H1 (cell line): Measurements from ENCODE around the gene DCAF7. TPM values are rescaled to one million over a fixed set of nuclear protein-coding genes. Genes with fewer than 3 reads are reported as not detected.

ENCODE experiments used
- CTCF ChIA-PET: fragments of 300-600 bp; sonication (Branson Sonifier 250); formaldehyde crosslinking; loops from one replicate; lab custom pipeline; 2021; ENCODE audit not compliant: partially characterized antibody; lab: Charles Lee
- POLR2A ChIA-PET: fragments of 300-600 bp; sonication (Branson Sonifier 250); formaldehyde crosslinking; loops from one replicate; lab custom pipeline; 2021; ENCODE audit warnings: inconsistent platforms; ENCODE audit not compliant: partially characterized antibody; lab: Charles Lee
- DNase-seq, 2 experiments: peaks; one replicate each; pipeline versions ENCODE4 v3.0.0 to v3.0.0-alpha.2; 2010 to 2022; ENCODE audit warnings: low spot score in 2 of 2, low read depth in 1 of 2, mixed read lengths in 1 of 2
- FAIRE-seq: peaks from 2 replicates; lab custom pipeline; 2011; peaks lifted over from hg19 to GRCh38; lab: Jason Lieb, UNC
- H2AFZ ChIP-seq: 2 replicates; pipeline ENCODE4 v1.8.1; 2012; ENCODE audit warnings: low read length, inconsistent platforms
- H2AK5ac ChIP-seq: 2 replicates; pipeline ENCODE4 v1.6.1; 2013; ENCODE audit warnings: low read depth, low read length
- H2BK120ac ChIP-seq: replicated peaks from 2 replicates; pipeline ENCODE3; 2013; ENCODE audit warnings: low read depth, low read length, inconsistent platforms
- H2BK12ac ChIP-seq: 2 replicates; pipeline ENCODE4 v1.6.1; 2013; ENCODE audit warnings: low read depth, low read length
- H2BK15ac ChIP-seq: 2 replicates; pipeline ENCODE4 v1.6.1; 2013; ENCODE audit warnings: low read length
- H2BK20ac ChIP-seq: 2 replicates; pipeline ENCODE4 v1.6.1; 2013; ENCODE audit warnings: low read length
- H2BK5ac ChIP-seq: 2 replicates; pipeline ENCODE4 v1.6.1; 2013; ENCODE audit warnings: low read depth, low read length
- H3K14ac ChIP-seq: 2 replicates; pipeline ENCODE4 v1.6.1; 2013; ENCODE audit warnings: inconsistent platforms; ENCODE audit not compliant: insufficient read length
- H3K18ac ChIP-seq: 2 replicates; pipeline ENCODE4 v1.6.1; 2013; ENCODE audit warnings: low read length; ENCODE audit errors: extremely low read depth
- H3K23ac ChIP-seq: 2 replicates; pipeline ENCODE4 v1.6.1; 2013; ENCODE audit warnings: inconsistent platforms; ENCODE audit not compliant: insufficient read length
- H3K23me2 ChIP-seq: 2 replicates; pipeline ENCODE4 v1.6.1; 2013; ENCODE audit warnings: low read depth, low read length
- H3K27ac ChIP-seq: 2 replicates; pipeline ENCODE4 v1.6.1; 2011; ENCODE audit warnings: low read depth, low read length, inconsistent platforms
- H3K27me3 ChIP-seq, 4 experiments: replicated peaks in 1 of 4; 1 replicate in 1 of 4; 2 replicates in 3 of 4; pipeline versions ENCODE4 v1.6.1 to v1.8.1; 2011 to 2013; ENCODE audit warnings: low read length in 3 of 4, mild to moderate bottlenecking in 3 of 4, inconsistent platforms in 2 of 4, mixed read lengths in 2 of 4, moderate library complexity in 1 of 4; ENCODE audit not compliant: control insufficient read depth in 3 of 4, insufficient read depth in 3 of 4; ENCODE audit errors: extremely low read depth in 1 of 4
- H3K36me3 ChIP-seq, 4 experiments: 2 replicates each; pipeline versions ENCODE4 v1.6.1 to v1.8.1; 2011 to 2013; ENCODE audit warnings: mild to moderate bottlenecking in 4 of 4, low read length in 3 of 4, moderate library complexity in 2 of 4, control low read depth in 1 of 4, inconsistent platforms in 1 of 4; ENCODE audit not compliant: insufficient read depth in 4 of 4, control insufficient read depth in 2 of 4
- H3K4ac ChIP-seq: replicated peaks from 2 replicates; pipeline ENCODE3; 2013; ENCODE audit warnings: low read length, low read depth, mixed read lengths, inconsistent platforms; ENCODE audit not compliant: insufficient read length
- H3K4me1 ChIP-seq, 4 experiments: replicated peaks in 1 of 4; 1 replicate in 1 of 4; 2 replicates in 3 of 4; pipeline versions ENCODE4 v1.6.1 to v1.8.1; 2011 to 2013; ENCODE audit warnings: low read length in 3 of 4, inconsistent platforms in 2 of 4, mixed read lengths in 1 of 4; ENCODE audit not compliant: insufficient read depth in 4 of 4, control insufficient read depth in 3 of 4
- H3K4me2 ChIP-seq, 2 experiments: 2 replicates each; pipeline versions ENCODE4 v1.6.1 to v1.8.1; 2011 to 2013; ENCODE audit warnings: low read depth in 2 of 2, low read length in 2 of 2, control low read depth in 1 of 2, inconsistent platforms in 1 of 2, mild to moderate bottlenecking in 1 of 2; ENCODE audit not compliant: insufficient read depth in 1 of 2
- H3K4me3 ChIP-seq, 4 experiments: fragments of 200-600, 300-600 bp in 1 of 4; sonication (generic), shearing (Covaris generic), sonication (Bioruptor Twin) in 1 of 4; 2 replicates each; pipeline versions ENCODE4 v1.5.1 to v1.8.1; 2011 to 2016; ENCODE audit warnings: low read length in 4 of 4, low read depth in 3 of 4, control low read depth in 2 of 4, inconsistent platforms in 2 of 4, mild to moderate bottlenecking in 2 of 4, mixed read lengths in 1 of 4, moderate library complexity in 1 of 4; ENCODE audit not compliant: insufficient read depth in 2 of 4; ENCODE audit errors: extremely low read depth in 1 of 4
- H3K56ac ChIP-seq: replicated peaks from 2 replicates; pipeline ENCODE3; 2013; ENCODE audit warnings: low read depth, mild to moderate bottlenecking, mixed read lengths, low read length, inconsistent platforms; ENCODE audit not compliant: insufficient read length
- H3K79me1 ChIP-seq: 2 replicates; pipeline ENCODE4 v1.6.1; 2013; ENCODE audit warnings: low read depth, low read length, control low read depth
- H3K79me2 ChIP-seq, 2 experiments: 2 replicates each; pipeline versions ENCODE4 v1.6.1 to v1.8.1; 2012 to 2013; ENCODE audit warnings: low read length in 2 of 2, mild to moderate bottlenecking in 2 of 2, inconsistent platforms in 1 of 2; ENCODE audit not compliant: insufficient read depth in 2 of 2, control insufficient read depth in 1 of 2
- H3K9ac ChIP-seq, 4 experiments: replicated peaks in 1 of 4; 1 replicate in 1 of 4; 2 replicates in 3 of 4; pipeline versions ENCODE4 v1.6.1 to v1.8.1; 2011 to 2013; ENCODE audit warnings: low read depth in 3 of 4, low read length in 3 of 4, control low read depth in 2 of 4, mild to moderate bottlenecking in 2 of 4, moderate library complexity in 2 of 4, inconsistent platforms in 1 of 4; ENCODE audit errors: extremely low read depth in 1 of 4
- H3K9me3 ChIP-seq, 2 experiments: 2 replicates each; pipeline versions ENCODE4 v1.6.1 to v1.8.1; 2012 to 2013; ENCODE audit warnings: mild to moderate bottlenecking in 2 of 2, moderate library complexity in 2 of 2, control low read depth in 1 of 2, inconsistent platforms in 1 of 2, low read depth in 1 of 2, low read length in 1 of 2, mixed read lengths in 1 of 2; ENCODE audit not compliant: insufficient read depth in 2 of 2
- H4K20me1 ChIP-seq, 2 experiments: replicated peaks in 1 of 2; 2 replicates each; pipeline versions ENCODE3 to v1.8.1; 2011 to 2013; ENCODE audit warnings: inconsistent platforms in 2 of 2, low read length in 2 of 2, mild to moderate bottlenecking in 1 of 2; ENCODE audit not compliant: insufficient read depth in 2 of 2, control insufficient read depth in 1 of 2
- H4K5ac ChIP-seq: 2 replicates; pipeline ENCODE4 v1.6.1; 2013; ENCODE audit warnings: low read length, low read depth, mixed read lengths, inconsistent platforms; ENCODE audit not compliant: insufficient read length
- H4K8ac ChIP-seq: 2 replicates; pipeline ENCODE4 v1.8.0; 2013; ENCODE audit warnings: mild to moderate bottlenecking, moderate library complexity, low read length, inconsistent platforms; ENCODE audit not compliant: insufficient read depth; ENCODE audit errors: extremely low read depth
- H4K91ac ChIP-seq: replicated peaks from 2 replicates; pipeline ENCODE3; 2013; ENCODE audit warnings: low read length, mixed read lengths, inconsistent platforms; ENCODE audit not compliant: insufficient read length
- ASH2L ChIP-seq: fragments of 200-600, 300-600 bp; sonication (generic); IDR thresholded peaks from one replicate; pipeline ENCODE4 v1.7.1; 2017; ENCODE audit warnings: low read length
- CBX8 ChIP-seq: fragments of 300-800, 300-1000 bp; sonication (generic); IDR thresholded peaks from 2 replicates; pipeline ENCODE4 v1.7.1; 2016; ENCODE audit warnings: low read depth, low read length, borderline replicate concordance
- CREB1 ChIP-seq: IDR thresholded peaks from 2 replicates; pipeline ENCODE4 v1.6.1; 2012; ENCODE audit warnings: inconsistent platforms
- FOSL1 ChIP-seq: IDR thresholded peaks from 2 replicates; pipeline ENCODE4 v1.6.1; 2011; ENCODE audit warnings: mild to moderate bottlenecking, low read depth, low read length, moderate library complexity; ENCODE audit not compliant: insufficient read depth
- GABPA ChIP-seq: IDR thresholded peaks from 2 replicates; pipeline ENCODE4 v1.6.1; 2011; ENCODE audit warnings: mild to moderate bottlenecking, low read length, moderate library complexity, borderline replicate concordance; ENCODE audit not compliant: insufficient read depth
- JUND ChIP-seq: IDR thresholded peaks from 2 replicates; pipeline ENCODE4 v1.6.1; 2011; ENCODE audit warnings: mild to moderate bottlenecking, improper control_type of control experiment, low read length
- NANOG ChIP-seq: IDR thresholded peaks from 2 replicates; pipeline ENCODE4 v1.6.1; 2011; ENCODE audit warnings: low read length, low read depth, mild to moderate bottlenecking, inconsistent platforms; ENCODE audit not compliant: insufficient read depth, poor library complexity, severe bottlenecking
- POU5F1 ChIP-seq: IDR thresholded peaks from 2 replicates; pipeline ENCODE4 v1.6.1; 2011; ENCODE audit warnings: low read depth, mild to moderate bottlenecking, low read length, moderate library complexity
- SP4 ChIP-seq: IDR thresholded peaks from 2 replicates; pipeline ENCODE4 v1.6.1; 2012; ENCODE audit warnings: low read length, inconsistent platforms
- TAF7 ChIP-seq: optimal IDR thresholded peaks from 2 replicates; pipeline ENCODE3; 2011; ENCODE audit warnings: low read depth, mild to moderate bottlenecking, inconsistent platforms, low read length, moderate library complexity, borderline replicate concordance
- TEAD4 ChIP-seq: IDR thresholded peaks from 2 replicates; pipeline ENCODE4 v1.6.1; 2012; ENCODE audit warnings: low read depth, low read length, inconsistent platforms, mixed read lengths
- WGBS, 2 experiments: shearing (Covaris generic) in 1 of 2; methylation state at CpG; one replicate each; pipeline versions ENCODE4 v1.1.6 to v1.1.7; 2013 to 2015; ENCODE audit warnings: low lambda C conversion rate in 2 of 2, mixed read lengths in 2 of 2, inconsistent platforms in 1 of 2, low coverage in 1 of 2, missing lambda C conversion rate in 1 of 2; ENCODE audit not compliant: insufficient replicate concordance in 2 of 2, insufficient coverage in 1 of 2, insufficient read length in 1 of 2; ENCODE audit errors: extremely low coverage in 1 of 2, missing lambda C conversion rate in 1 of 2; 5-methylcytosine and 5-hydroxymethylcytosine counted together
- polyA plus RNA-seq, 7 experiments: library from polyadenylated mRNA; depleted of rRNA in 3 of 7; stranded (reverse) in 5 of 7; unstranded in 2 of 7; fragments of >200 nt in 5 of 7; fragments of 200-250 nt in 2 of 7; gene quantifications; 1 replicate in 5 of 7; 2 replicates in 1 of 7; 4 replicates in 1 of 7; pipeline versions ENCODE4 v1.2.1 to v1.2.3, GENCODE V29; 2011 to 2013; ENCODE audit warnings: missing spikeins in 2 of 7, mixed read lengths in 2 of 7
- total RNA-seq: library from RNA; stranded (reverse); fragmentation: NEBNext Ultra II Directional; extraction: Animal tissue kit (Norgen Biotek cat#: 25700); gene quantifications from 2 replicates; pipeline ENCODE4 v1.2.1, GENCODE V29; 2021

Gene DCAF7
- total and polyA plus RNA-seq, 2 of the 8 experiments (the other 6 are each of a cell fraction or from before 2014, with no cell fraction given), result 74.9 to 94.1 TPM

DNA sequence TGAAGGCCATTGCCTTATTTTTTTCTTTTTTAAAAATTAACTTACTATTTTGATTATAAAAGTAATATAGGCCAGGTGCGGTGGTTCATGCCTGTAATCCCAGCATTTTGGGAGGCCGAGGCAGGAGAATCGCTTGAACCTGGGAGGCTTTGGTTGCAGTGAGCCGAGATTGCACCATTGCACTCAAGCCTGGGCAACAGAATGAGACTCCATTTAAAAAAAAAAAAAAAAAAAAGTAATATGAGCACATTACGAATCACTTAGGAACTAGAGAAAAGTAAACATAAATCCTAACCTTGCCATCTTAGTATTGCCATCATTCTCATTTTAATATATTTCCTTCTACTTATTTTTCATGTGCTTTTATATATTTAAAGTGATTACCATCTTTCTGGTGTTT, 37.5 kb downstream of the DCAF7 start:
- Histone ChIP-seq H3K4me3 (no peak overlapping the region), H2BK20ac (no peak overlapping the region), H3K79me1 (no peaks in the 10 kb centered on the region; the same call in 1 of the 2 replicates), H4K91ac (no peak overlapping the region), H3K27ac (no peak overlapping the region), H2AK5ac (no peak overlapping the region), H2BK5ac (no peak overlapping the region), H3K23me2 (no peaks in the 10 kb centered on the region), H3K18ac (no peak overlapping the region), H3K4me2 (no peak overlapping the region), H4K5ac (no peak overlapping the region), H3K9me3 (no peaks in the 10 kb centered on the region), H3K36me3 (peaks cover 24 to 52% (median 49%) of the 10 kb centered on the region in 4 experiments), H3K79me2 (no peaks in the 10 kb centered on the region; a peak in 1 of 4 replicates), H2AFZ (no peak overlapping the region), H4K8ac (no peak overlapping the region), H2BK12ac (no peak overlapping the region), H3K27me3 (no peaks in the 10 kb centered on the region), H3K4me1 (no peaks in the 10 kb centered on the region), H3K56ac (no peak overlapping the region), H4K20me1 (peaks cover 0 to 5% of the 10 kb centered on the region in 2 experiments), H2BK120ac (no peak overlapping the region), H3K9ac (no peak overlapping the region), H3K4ac (no peak overlapping the region), H3K23ac (no peak overlapping the region), H3K14ac (no peak overlapping the region), H2BK15ac (no peak overlapping the region)
- TF ChIP-seq TAF7 (no peak), CBX8 (no peak), GABPA (no peak), ASH2L (no peak), TEAD4 (no peak), SP4 (no peak), NANOG (no peak), POU5F1 (no peak), JUND (no peak), FOSL1 (no peak), CREB1 (no peak)
- FAIRE-seq (no peak), DNase-seq (no peak)
- CTCF ChIA-PET, result interaction anchor here (0.6 to 1.4 kb wide), 5 partner anchors 24 to 90 kb away, joined by 3 read pairs; no protein-coding TSS in a partner anchor
- WGBS, 2 experiments, result 95% methylated on average over 5 of the region's 5 CpGs; no CpG with 5 or more reads in 1 of the 2 experiments
- POLR2A ChIA-PET, result no interaction called here
